ENCODE results near the gene OLIG2.

The OLIG2 gene

GRCh38 chr21:33033961-33034413 is 8.3 kb downstream of the OLIG2 start:
- no peak for DNase-seq

DNA sequence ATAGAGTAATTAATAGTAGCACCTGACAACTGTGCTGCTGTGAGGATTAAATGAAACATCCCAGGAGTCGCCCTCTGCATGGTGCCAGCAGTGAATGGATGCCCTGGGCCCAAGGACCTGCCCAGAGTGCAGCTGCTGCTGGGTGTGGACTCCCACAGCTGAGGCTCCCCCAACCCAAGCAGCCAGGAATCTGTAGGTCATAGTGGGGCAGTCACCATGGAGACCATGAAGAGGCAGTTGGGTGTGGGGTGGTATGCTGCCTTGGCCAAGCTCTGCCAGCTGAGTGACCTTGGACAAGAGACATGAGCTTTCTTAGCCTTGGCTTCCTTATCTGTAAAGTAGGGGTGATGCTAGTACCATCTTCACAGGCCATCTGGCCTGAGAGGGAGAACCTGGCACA is 9.4 kb downstream of the OLIG2 start:
- DNase-seq, result no peak

DNA sequence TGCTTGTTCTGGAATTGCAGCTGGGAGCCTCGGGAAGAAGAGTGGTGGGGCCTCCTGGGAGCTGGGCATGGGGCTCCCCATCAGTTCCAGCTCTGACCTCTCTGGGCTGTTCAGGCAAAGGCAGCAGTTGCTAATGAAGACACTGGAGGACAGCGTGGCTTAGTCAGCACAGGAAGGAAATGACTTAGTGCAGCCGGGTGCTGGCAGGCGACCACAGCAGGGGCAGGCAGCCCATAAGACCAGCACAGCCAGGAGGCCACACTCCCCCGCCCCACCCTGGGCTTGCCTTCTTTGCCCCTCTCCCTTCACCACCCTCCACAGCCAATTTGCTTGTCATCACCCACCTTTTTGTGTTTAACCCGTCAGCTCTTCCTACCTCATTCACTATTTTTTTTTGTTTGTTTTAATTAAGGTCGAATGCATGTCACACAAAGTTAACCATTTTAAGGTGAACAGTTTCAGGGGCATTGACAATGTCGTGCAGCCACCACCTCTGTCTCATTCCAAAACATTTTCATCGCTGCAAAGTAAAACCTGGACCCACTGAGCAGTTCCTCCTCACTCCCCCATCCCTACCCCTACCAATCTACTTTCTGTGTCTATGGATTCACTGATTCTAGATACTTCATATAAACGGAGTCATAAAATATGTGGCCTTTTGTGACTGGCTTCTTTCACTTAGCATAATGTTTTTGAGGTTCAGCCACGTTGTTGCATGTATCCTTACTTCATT is 10.9 kb downstream of the OLIG2 start:
- peak; percentile 90 to 92 for DNase-seq

- no peak for DNase-seq
Measured at GRCh38 chr21:33037501-33037900, 11.8 kb downstream of the OLIG2 start.

DNA sequence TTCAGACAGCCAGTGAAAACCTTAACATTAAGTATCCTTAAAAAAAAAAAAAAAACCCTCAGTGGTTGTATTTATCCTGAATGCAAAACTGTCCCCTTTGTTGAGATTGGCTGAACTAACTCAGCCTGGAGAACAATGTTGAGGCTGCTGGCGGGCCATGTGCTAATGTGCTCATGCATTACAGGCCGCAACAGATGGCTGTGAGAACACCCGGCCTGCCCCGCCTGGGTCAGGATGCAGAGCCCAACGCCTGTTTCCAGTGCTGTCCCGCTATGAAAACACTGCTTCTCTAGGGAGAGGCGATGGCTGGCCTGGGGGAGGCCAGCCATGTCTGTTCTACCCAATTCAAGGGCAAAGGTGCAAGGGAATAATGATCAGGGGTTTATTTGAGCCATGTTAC is 13.8 kb downstream of the OLIG2 start:
- no peak for DNase-seq

DNA sequence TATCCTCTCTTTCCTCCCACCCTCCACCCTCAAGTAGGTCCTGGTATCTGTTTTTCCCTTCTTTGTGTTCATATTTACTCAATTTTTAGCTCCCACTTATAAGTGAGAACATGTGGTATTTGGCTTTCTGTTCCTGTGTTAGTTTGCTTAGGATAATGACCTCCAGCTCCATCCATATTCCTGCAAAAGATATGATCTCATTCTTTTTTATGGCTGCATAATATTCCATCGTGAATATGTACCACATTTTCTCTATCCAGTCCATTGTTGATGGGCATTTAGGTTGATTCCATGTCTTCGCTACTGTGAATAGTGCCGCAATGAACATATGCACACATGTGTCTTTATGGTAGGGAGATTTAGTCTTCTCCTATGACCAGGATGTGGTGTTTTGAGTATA is 14.5 kb downstream of the OLIG2 start:
- DNase-seq, result no peak

- no peak for DNase-seq
Measured at GRCh38 chr21:33041981-33042380, 16.2 kb downstream of the OLIG2 start.

GRCh38 chr21:33042812-33043211 is 17.1 kb downstream of the OLIG2 start:
- no peak for DNase-seq

- DNase-seq, result no peak
Measured at GRCh38 chr21:33046455-33046854, 20.7 kb downstream of the OLIG2 start.

GRCh38 chr21:33047231-33047630 is 21.5 kb downstream of the OLIG2 start:
- no peak for DNase-seq

DNA sequence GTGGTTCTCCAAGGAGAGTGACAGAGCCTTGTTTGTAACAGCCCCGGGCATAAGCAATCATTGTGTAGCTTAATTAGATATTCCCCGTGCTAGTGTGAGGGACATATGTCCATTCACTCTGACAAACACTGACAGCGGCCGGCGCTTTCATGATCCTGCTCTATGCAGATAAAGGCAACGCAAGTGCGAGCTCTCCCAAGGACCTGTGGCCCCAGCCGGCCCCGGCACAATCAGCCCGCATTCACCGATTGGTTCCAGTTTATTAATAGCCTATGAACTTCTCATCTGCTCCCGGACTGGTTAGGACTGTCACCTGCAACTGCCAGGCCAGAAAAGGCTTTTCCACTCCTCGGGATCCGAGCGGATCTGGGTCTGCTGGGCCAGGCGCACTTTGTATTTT is 26.2 kb downstream of the OLIG2 start:
- no peak for DNase-seq

- DNase-seq, result no peak
Measured at GRCh38 chr21:33053951-33054350, 28.2 kb downstream of the OLIG2 start.

- DNase-seq, result no peak
Measured at GRCh38 chr21:33055991-33056390, 30.3 kb downstream of the OLIG2 start.

DNA sequence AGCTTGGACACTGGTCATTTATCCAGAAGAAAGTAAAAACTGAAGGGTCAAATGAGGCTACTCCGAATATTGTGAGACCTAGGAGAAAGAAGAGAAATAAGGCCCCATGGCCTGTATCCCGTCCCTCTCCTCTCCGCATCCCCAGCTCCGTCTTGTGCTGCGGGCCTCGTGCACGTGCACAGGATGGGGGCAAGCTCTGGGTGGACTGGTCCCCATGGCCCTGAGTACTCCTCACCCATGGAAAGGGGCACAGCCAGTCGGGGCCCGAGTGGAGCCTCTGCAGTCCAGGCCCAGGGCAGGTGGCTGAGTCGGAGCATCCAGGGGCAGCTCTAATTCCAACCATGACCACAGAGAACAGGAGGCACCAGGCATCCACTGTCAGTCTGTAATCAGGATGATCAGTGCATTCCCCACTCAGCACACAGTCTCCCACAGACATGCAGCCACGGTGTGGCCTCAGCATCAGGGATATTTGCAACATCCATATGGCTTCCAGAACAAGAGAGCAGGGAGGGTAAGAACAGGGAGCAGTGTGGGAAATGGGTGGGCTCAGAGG is 31.7 kb downstream of the OLIG2 start:
- DNase-seq, result no peak

DNA sequence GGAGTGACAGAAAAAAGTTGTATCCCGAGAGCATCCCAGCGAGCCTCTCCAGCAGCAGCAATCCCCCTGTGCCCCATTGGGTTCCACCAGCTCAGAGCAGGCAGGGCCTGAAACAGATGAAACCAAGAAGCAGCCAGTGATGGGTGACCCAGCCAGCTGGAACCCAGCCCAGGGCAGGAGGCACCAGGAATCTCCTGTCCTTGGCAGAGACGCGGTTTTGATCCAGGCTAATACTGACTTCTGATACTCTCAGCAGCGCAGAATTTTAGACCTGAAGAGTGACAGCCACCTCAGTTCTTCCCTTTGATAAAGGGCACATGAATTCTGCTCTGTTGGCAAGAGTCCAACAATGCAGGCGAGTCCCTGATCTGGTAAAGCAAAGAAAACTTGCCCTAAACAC is 32.8 kb downstream of the OLIG2 start:
- no peak for DNase-seq

- DNase-seq, result peak; percentile 20 to 39
Measured at GRCh38 chr21:33058957-33059356, 33.2 kb downstream of the OLIG2 start.

- peak; percentile 99 for DNase-seq
Measured at GRCh38 chr21:33059380-33059841, 33.7 kb downstream of the OLIG2 start.

- DNase-seq, result no peak
Measured at GRCh38 chr21:33061233-33061632, 35.5 kb downstream of the OLIG2 start.

DNA sequence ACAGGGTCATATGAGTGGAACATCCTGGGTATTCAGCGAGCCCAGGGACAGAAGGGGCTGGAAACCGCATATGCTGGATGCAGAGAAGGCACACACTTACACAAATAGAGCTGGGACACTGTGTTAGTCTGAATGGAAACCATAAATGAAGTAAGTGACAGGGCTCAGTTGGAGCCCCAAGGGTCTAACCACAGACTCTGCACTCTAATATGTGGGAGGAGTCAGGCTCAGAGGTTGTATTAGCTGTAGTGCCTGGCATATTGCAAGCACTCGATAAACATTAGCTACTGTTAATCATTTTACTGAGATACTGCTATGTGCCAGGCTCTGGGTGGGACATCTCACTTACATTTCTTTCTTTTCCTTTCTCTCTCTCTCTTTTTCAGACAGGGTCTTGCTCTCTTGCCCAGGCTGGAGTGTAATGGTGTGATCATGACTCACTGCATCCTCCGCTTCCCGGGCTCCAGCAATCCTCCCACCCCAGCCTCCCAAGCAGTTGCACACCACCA is 37.7 kb downstream of the OLIG2 start:
- peak; percentile 20 to 53 for DNase-seq

GRCh38 chr21:33063907-33064622 is 38.3 kb downstream of the OLIG2 start:
- no peak for DNase-seq

DNA sequence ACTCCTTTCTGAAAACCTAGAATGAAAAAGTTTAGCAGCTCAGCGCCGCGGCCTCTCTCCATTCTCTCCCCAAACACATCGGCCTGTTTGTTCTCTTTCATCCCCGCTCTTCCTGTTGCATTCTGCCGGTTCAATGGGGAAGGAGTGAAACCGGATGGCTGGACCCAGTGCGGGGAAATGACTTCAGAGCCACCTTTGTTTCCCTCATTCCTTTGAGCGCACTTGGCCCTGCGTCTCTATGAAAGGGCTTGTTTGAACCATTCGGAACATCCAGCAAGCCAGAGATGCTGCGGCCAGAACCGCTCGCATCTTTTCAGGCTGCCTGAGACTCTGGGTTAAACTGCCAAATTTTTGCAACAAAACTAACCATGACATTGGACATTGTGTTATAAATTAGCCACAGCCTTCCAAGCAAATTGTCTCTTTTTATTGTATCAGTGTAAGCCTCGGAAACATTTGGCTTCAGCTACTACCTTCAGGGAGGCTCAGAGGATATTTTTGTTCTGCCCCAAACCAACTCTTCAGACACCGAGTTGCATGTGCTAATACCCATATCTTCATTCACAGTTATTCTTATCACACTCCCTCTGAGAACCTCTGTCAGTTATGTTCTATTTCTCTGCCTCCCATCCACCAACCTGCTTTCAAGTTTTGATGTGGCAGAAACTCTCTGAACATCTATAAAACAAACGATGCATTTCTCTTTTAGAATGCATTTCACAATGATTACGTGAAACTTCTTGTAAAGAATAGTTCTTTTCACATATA is 39.1 kb downstream of the OLIG2 start:
- DNase-seq, result no peak

- DNase-seq, result no peak
Measured at GRCh38 chr21:33067043-33067442, 41.3 kb downstream of the OLIG2 start.

DNA sequence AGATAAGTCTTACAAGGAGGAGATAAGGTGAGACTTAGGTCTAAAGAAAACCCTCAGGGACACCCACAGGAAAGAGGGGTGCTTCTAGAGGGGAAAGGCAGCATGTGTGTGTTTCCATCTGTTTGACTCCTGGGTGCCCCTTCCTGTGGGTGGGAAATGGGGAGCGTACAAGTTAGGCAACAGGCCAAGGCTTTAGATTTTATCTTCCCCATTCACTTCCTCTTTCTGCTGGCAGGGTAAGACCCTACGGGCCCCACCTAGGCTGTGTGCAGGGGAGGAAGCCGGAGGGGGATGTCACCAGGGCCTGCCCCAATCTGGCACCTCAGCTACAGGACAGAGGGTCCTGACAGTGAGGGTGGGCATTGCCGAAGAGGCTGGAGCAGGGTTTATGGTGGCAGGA is 41.7 kb downstream of the OLIG2 start:
- DNase-seq, result peak; percentile 65 to 71

All from AML-193 (cell line).